ENCODE data around the gene MTOR.

DNA sequence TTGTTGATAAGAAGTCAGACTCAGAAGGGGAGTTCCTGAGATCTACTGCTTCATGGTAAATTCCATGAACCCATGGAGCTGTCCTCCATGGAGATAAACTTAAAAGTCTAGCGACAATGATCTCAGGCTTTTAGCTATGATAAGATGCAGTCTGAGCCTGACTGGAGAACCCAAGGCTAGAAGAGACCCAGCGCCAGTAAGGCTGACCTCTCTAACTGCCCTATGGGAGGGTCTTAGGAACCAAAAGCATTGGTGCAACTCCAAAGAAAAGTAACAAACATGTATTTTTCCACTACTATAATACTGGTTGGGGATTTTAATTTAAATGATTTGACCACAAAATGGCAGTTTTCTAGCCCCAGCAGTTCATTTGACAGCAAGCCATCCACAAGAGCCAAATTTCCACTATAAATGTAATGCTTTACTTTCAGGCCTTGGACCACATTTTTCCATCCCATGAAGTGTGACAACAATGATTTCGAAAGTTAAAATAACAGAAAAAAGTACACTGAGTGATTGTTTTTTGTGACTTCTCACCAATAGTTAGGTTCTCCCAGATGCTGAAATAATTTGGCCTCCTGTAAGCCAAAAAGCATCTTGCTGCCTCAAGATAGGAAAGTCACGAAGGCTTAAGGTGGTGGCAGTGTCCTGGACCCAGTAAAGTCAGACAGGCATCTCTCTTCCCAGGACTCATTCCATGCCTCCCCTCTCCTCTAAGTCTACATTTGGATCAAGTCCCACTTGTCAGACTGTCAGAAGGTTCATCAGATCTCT is 119.5 kb downstream of the MTOR start:
- TF ChIP-seq, protein P1, sequence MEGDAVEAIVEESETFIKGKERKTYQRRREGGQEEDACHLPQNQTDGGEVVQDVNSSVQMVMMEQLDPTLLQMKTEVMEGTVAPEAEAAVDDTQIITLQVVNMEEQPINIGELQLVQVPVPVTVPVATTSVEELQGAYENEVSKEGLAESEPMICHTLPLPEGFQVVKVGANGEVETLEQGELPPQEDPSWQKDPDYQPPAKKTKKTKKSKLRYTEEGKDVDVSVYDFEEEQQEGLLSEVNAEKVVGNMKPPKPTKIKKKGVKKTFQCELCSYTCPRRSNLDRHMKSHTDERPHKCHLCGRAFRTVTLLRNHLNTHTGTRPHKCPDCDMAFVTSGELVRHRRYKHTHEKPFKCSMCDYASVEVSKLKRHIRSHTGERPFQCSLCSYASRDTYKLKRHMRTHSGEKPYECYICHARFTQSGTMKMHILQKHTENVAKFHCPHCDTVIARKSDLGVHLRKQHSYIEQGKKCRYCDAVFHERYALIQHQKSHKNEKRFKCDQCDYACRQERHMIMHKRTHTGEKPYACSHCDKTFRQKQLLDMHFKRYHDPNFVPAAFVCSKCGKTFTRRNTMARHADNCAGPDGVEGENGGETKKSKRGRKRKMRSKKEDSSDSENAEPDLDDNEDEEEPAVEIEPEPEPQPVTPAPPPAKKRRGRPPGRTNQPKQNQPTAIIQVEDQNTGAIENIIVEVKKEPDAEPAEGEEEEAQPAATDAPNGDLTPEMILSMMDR (IDR thresholded peaks at IDR 0.05), result no peak
- TF ChIP-seq EZH2 (IDR thresholded peaks at IDR 0.05; ENCODE audit: borderline replicate concordance, insufficient read depth, low read depth, low read length, poor library complexity, severe bottlenecking), result no peak
